ENCODE data around the gene ACTR2.

The ACTR2 gene

DNA sequence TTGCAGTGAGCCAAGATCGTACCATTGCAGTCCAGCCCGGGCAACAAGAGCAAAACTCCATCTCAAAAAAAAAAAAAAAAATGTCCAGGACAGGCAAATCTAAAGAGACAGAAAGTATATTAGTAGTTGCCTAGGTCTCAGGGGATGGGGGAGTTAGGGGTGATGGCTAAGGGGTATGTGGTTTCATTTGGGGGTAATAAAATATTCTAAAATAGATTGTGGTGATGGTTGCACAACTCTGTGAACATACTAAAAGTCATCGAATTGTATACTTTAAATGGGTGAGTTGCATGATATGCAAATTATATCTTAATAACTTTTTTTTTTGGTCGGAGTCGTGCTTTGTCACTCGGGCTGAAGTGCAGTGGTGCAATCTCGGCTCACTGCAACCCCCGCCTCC, 34.2 kb upstream of the ACTR2 start:
- no peak for DNase-seq (ENCODE audit: low read depth)
- no peak overlapping the region for H3K4me3 ChIP-seq (ENCODE audit: control insufficient read depth, low read depth, low read length)
- TF ChIP-seq, protein P1, sequence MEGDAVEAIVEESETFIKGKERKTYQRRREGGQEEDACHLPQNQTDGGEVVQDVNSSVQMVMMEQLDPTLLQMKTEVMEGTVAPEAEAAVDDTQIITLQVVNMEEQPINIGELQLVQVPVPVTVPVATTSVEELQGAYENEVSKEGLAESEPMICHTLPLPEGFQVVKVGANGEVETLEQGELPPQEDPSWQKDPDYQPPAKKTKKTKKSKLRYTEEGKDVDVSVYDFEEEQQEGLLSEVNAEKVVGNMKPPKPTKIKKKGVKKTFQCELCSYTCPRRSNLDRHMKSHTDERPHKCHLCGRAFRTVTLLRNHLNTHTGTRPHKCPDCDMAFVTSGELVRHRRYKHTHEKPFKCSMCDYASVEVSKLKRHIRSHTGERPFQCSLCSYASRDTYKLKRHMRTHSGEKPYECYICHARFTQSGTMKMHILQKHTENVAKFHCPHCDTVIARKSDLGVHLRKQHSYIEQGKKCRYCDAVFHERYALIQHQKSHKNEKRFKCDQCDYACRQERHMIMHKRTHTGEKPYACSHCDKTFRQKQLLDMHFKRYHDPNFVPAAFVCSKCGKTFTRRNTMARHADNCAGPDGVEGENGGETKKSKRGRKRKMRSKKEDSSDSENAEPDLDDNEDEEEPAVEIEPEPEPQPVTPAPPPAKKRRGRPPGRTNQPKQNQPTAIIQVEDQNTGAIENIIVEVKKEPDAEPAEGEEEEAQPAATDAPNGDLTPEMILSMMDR (conservative IDR thresholded peaks at IDR 0.05; ENCODE audit: control insufficient read depth, insufficient read depth, low read depth, low read length) = no peak

DNA sequence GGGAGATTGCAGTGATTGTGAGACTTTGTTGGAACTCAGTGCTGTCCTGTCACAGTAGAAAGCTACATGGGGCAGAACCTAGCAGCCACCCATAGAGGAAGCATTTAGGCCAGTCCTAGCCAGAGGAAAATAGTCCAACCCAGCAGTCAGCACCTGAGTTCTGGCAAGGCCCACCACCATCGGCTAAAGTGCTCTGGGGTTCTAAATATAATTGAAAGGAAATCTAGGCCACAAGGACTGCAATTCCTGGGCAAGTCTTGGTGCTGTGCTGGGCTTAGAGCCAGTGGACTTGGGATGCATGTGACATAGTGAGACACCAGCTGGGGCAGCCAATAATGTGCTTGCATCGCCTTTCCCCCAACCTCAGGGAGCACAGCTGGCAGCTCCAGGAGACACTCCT, 28.9 kb upstream of the ACTR2 start:
- H3K4me3 ChIP-seq (ENCODE audit: control insufficient read depth, low read depth, low read length) = no peak overlapping the region
- peak; percentile 30 for DNase-seq (ENCODE audit: low read depth)
- TF ChIP-seq, protein P1 (conservative IDR thresholded peaks at IDR 0.05; ENCODE audit: control insufficient read depth, insufficient read depth, low read depth, low read length) = no peak

DNA sequence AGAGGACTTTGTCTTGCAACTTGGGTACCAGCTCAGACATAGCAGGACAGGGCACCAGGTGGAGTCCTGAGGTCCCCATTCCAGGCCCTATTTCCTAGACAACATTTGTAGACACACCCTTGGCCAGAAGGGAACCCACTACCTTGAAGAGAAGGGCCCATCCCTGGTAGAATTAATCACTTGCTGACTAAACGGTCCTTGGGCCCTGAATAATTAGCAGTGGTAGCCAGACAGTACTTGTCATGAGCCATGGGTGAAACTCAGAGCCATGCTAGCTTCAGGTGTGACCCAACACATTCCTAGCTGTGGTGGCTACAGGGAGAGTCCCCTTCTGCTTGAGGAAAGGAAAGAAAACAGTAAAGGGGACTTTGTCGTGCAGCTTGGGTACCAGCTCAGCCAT, 28.5 kb upstream of the ACTR2 start:
- no peak overlapping the region for H3K4me3 ChIP-seq (ENCODE audit: control insufficient read depth, low read depth, low read length)
- TF ChIP-seq, protein P1 (conservative IDR thresholded peaks at IDR 0.05; ENCODE audit: control insufficient read depth, insufficient read depth, low read depth, low read length) = no peak

DNA sequence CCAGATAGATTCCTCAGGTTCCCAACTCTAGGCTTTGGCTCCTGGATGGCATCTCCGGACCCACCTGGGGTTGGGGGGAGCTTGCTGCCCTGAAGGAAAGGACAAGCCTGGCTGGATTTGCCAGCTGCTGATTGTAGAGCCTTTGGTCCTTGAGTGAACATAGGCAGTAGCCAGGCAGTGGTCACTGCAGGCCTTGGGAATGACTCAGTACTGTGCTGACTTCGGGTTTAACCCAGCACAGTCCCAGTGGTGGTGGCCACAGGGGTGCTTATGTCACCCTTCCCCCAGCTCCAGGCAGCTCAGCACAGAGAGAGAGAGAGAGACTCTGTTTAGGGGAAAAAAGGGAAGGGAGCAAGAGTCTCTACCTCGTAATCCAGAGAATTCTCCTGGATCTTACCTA, 27.7 kb upstream of the ACTR2 start:
- peak; percentile 32 for DNase-seq (ENCODE audit: low read depth)
- TF ChIP-seq, protein P1 (conservative IDR thresholded peaks at IDR 0.05; ENCODE audit: control insufficient read depth, insufficient read depth, low read depth, low read length) = no peak
- no peak overlapping the region for H3K4me3 ChIP-seq (ENCODE audit: control insufficient read depth, low read depth, low read length)

More for the DNA sequence above, 28.5 kb upstream of the ACTR2 start:
- DNase-seq (ENCODE audit: low read depth) = no peak

DNA sequence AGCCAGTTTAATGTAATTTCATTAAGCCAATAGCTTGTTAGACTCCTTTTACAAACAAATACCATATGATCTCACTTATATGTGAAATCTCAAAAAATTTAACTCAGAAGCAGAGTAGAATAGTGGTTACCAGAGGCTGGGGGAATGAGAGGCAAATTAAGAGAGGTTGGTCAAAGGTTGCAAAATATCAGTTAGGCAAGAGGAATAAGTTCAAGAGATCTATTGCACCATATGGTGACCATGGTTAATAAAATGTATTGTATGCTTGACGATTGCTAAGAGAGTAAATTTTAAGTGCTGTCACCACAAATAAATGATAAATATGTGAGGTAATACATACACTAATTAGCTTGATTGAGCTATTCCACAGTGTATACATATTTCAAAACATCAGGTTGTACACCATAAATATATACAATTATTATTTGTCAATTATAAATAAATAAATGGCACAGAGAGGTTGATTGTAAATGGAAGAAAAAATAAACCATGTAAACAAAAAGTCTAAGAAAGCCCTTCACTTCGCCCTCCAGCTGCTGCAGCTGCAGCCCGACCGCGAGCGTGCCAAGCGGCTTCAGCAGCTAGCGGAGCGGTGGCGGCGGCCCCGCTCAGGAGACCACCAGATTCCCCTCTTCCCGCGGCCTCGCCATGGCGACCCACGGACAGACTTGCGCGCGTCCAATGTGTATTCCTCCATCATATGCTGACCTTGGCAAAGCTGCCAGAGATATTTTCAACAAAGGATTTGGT, 23.0 kb upstream of the ACTR2 start:
- TF ChIP-seq, protein P1 (conservative IDR thresholded peaks at IDR 0.05; ENCODE audit: control insufficient read depth, insufficient read depth, low read depth, low read length) = no peak
- peak; percentile 16 for DNase-seq (ENCODE audit: low read depth)
- no peak overlapping the region for H3K4me3 ChIP-seq (ENCODE audit: control insufficient read depth, low read depth, low read length)

DNA sequence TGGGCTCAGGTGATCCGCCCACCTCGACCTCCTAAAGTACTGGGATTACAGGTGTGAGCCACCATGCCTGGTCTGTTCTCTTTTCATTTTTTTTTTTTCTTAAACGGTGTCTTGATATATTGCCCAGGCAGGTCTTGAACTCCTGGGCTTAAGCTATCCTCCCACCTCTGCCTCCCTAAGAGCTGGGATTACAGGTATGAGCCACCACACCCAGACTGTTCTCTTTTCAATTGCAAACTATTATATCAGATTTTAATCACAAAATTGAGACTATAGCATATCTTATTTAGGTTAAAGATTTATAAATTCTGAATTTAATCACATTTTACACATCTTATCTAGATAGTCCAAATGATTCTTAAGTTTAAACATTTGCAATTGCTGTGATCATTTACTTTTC, 15.5 kb upstream of the ACTR2 start:
- no peak for DNase-seq (ENCODE audit: low read depth)
- TF ChIP-seq, protein P1 (conservative IDR thresholded peaks at IDR 0.05; ENCODE audit: control insufficient read depth, insufficient read depth, low read depth, low read length) = no peak

More for the DNA sequence above, 15.5 kb upstream of the ACTR2 start:
- no peak overlapping the region for H3K4me3 ChIP-seq (ENCODE audit: control insufficient read depth, low read depth, low read length)
